Measurements from ENCODE around the gene CACNA1C. TPM values are rescaled to one million over a fixed set of nuclear protein-coding genes. Genes with fewer than 3 reads are reported as not detected.

CACNA1C gene
- total RNA-seq, 1 experiment from 2014 or later, result not detected

DNA sequence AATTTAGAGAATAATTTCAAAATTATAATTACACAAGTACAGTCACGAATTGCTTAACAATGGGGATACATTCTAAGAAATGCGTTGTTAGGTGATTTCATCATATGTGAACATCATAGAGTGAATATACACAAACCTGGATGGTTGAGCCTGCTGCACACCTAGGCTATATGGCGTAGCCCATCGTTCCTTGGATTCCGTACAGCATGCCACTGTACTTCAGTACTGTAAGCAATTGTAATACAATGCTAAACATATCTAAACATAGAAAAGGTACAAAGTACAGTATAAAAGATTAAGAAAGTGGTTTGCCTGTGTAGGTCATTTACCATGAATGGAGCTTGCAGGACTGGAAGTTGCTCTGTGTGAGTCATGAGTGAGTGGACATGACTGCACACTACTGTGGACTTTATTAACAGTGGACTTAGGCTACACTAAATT is 286.2 kb downstream of the CACNA1C start:
- H3K27me3 ChIP-seq (ENCODE audit: insufficient read depth, low read depth), result peaks cover 70% of the 10 kb centered on the region
- H3K27ac ChIP-seq, result no peak overlapping the region
- no peaks in the 10 kb centered on the region for H3K79me2 ChIP-seq (ENCODE audit: low read depth)
- H3F3A ChIP-seq (ENCODE audit: insufficient read depth, low read depth), result no peaks in the 10 kb centered on the region
- H3K9me2 ChIP-seq (ENCODE audit: insufficient read depth), result no peaks in the 10 kb centered on the region
- no peaks in the 10 kb centered on the region for H4K20me1 ChIP-seq (ENCODE audit: insufficient read depth)
- H3K36me3 ChIP-seq (ENCODE audit: low read depth), result no peaks in the 10 kb centered on the region
- DNase-seq, result no peak
- H3K4me2 ChIP-seq, result no peak overlapping the region
- no peak overlapping the region for H3K4me3 ChIP-seq
- POLR2A ChIA-PET (ENCODE audit: unreplicated experiment), result no interaction called here
- CTCF ChIA-PET, result no interaction called here
- TF ChIP-seq CTCF (conservative IDR thresholded peaks at IDR 0.05) (no peak), EZH2 (IDR thresholded peaks at IDR 0.05; ENCODE audit: low read depth) (no peak)
- intact Hi-C loops (cut with micrococcal nuclease; ENCODE audit: unreplicated experiment), result no loop called here
- no peak overlapping the region for H2AFZ ChIP-seq
- no peaks in the 10 kb centered on the region for H3K9me3 ChIP-seq (ENCODE audit: insufficient read depth, low read depth)
- no TSS peak for BruUV-seq (replicated peaks)
- H3K4me1 ChIP-seq (replicated peaks; ENCODE audit: insufficient read depth), result no peaks in the 10 kb centered on the region

- Histone ChIP-seq H3K79me2 (ENCODE audit: low read depth) (no peaks in the 10 kb centered on the region), H3K4me3 (no peak overlapping the region), H3K27me3 (ENCODE audit: insufficient read depth, low read depth) (peaks cover 70% of the 10 kb centered on the region), H3K4me2 (no peak overlapping the region), H4K20me1 (ENCODE audit: insufficient read depth) (no peaks in the 10 kb centered on the region), H3K36me3 (ENCODE audit: low read depth) (no peaks in the 10 kb centered on the region), H3K9me3 (ENCODE audit: insufficient read depth, low read depth) (no peaks in the 10 kb centered on the region), H3K27ac (no peak overlapping the region), H3K9me2 (ENCODE audit: insufficient read depth) (no peaks in the 10 kb centered on the region), H3F3A (ENCODE audit: insufficient read depth, low read depth) (no peaks in the 10 kb centered on the region), H3K4me1 (replicated peaks; ENCODE audit: insufficient read depth) (no peaks in the 10 kb centered on the region), H2AFZ (no peak overlapping the region)
- intact Hi-C loops (cut with micrococcal nuclease; ENCODE audit: unreplicated experiment), result no loop called here
- ChIA-PET CTCF (no interaction called here), POLR2A (ENCODE audit: unreplicated experiment) (no interaction called here)
- no peak for DNase-seq
- TF ChIP-seq CTCF (conservative IDR thresholded peaks at IDR 0.05), result no peak
- TF ChIP-seq EZH2 (IDR thresholded peaks at IDR 0.05; ENCODE audit: low read depth), result no peak
- no TSS peak for BruUV-seq (replicated peaks)
These were observed 288.4 kb downstream of the CACNA1C start for GRCh38 chr12:2341051-2341751.

- ChIA-PET CTCF (no interaction called here), POLR2A (ENCODE audit: unreplicated experiment) (no interaction called here)
- Histone ChIP-seq H3K9me3 (ENCODE audit: insufficient read depth, low read depth) (no peaks in the 10 kb centered on the region), H2AFZ (no peak overlapping the region), H3K36me3 (ENCODE audit: low read depth) (no peaks in the 10 kb centered on the region), H3F3A (ENCODE audit: insufficient read depth, low read depth) (no peaks in the 10 kb centered on the region), H3K4me1 (replicated peaks; ENCODE audit: insufficient read depth) (no peaks in the 10 kb centered on the region), H3K27me3 (ENCODE audit: insufficient read depth, low read depth) (peaks cover 71% of the 10 kb centered on the region), H3K79me2 (ENCODE audit: low read depth) (no peaks in the 10 kb centered on the region), H4K20me1 (ENCODE audit: insufficient read depth) (no peaks in the 10 kb centered on the region), H3K4me2 (no peak overlapping the region), H3K9me2 (ENCODE audit: insufficient read depth) (no peaks in the 10 kb centered on the region), H3K27ac (no peak overlapping the region), H3K4me3 (no peak overlapping the region)
- BruUV-seq (replicated peaks), result no TSS peak
- intact Hi-C loops (cut with micrococcal nuclease; ENCODE audit: unreplicated experiment), result no loop called here
- DNase-seq, result no peak
- no peak for TF ChIP-seq EZH2 (IDR thresholded peaks at IDR 0.05; ENCODE audit: low read depth)
- no peak for TF ChIP-seq CTCF (conservative IDR thresholded peaks at IDR 0.05)
These were observed 289.1 kb downstream of the CACNA1C start for GRCh38 chr12:2341871-2342270.

Data from PC-9 (cell line).